HG03378 (cell line): ENCODE results near the gene PPP1R7.

Experiments used
- ATAC-seq: cut with Tn5 transposase; IDR thresholded peaks from one replicate; pipeline ENCODE4 v1.9.1; 2021; ENCODE audit warnings: mild to moderate bottlenecking, moderate library complexity; ENCODE audit not compliant: unreplicated experiment

The PPP1R7 gene

GRCh38 chr2:241120440-241120839 is 29.8 kb upstream of the PPP1R7 start:
- no peak for ATAC-seq

- no peak for ATAC-seq
These were observed 29.3 kb upstream of the PPP1R7 start for GRCh38 chr2:241121008-241121407.

- ATAC-seq = no peak
These were observed 27.8 kb upstream of the PPP1R7 start for GRCh38 chr2:241122376-241123002.

GRCh38 chr2:241123816-241124536 is 26.3 kb upstream of the PPP1R7 start:
- ATAC-seq = no peak

- no peak for ATAC-seq
These were observed 24.6 kb upstream of the PPP1R7 start for GRCh38 chr2:241125626-241126025.

GRCh38 chr2:241126201-241126611 is 24.1 kb upstream of the PPP1R7 start:
- ATAC-seq = no peak

- ATAC-seq = no peak
These were observed 23.5 kb upstream of the PPP1R7 start for GRCh38 chr2:241126771-241127202.

GRCh38 chr2:241128266-241128665 is 22.0 kb upstream of the PPP1R7 start:
- ATAC-seq = no peak

- no peak for ATAC-seq
These were observed 21.0 kb upstream of the PPP1R7 start for GRCh38 chr2:241129086-241129871.

- no peak for ATAC-seq
These were observed 20.0 kb upstream of the PPP1R7 start for GRCh38 chr2:241130316-241130715.

GRCh38 chr2:241131531-241131930 is 18.7 kb upstream of the PPP1R7 start:
- ATAC-seq = no peak

- no peak for ATAC-seq
These were observed 17.5 kb upstream of the PPP1R7 start for GRCh38 chr2:241132538-241133435.

GRCh38 chr2:241133436-241133820 is 16.8 kb upstream of the PPP1R7 start:
- ATAC-seq = no peak

- ATAC-seq = no peak
These were observed 15.6 kb upstream of the PPP1R7 start for GRCh38 chr2:241134711-241135110.

GRCh38 chr2:241135737-241136136 is 14.5 kb upstream of the PPP1R7 start:
- ATAC-seq = no peak

- no peak for ATAC-seq
These were observed 14.1 kb upstream of the PPP1R7 start for GRCh38 chr2:241136191-241136590.

GRCh38 chr2:241136661-241137260 is 13.5 kb upstream of the PPP1R7 start:
- ATAC-seq = no peak

- ATAC-seq = no peak
These were observed 12.7 kb upstream of the PPP1R7 start for GRCh38 chr2:241137276-241138190.

GRCh38 chr2:241138471-241138870 is 11.8 kb upstream of the PPP1R7 start:
- ATAC-seq = no peak
